HEK293T (cell line): ENCODE data around the gene PAX4.
"Not testable (repeated sequence)": the region's sequence is repeated elsewhere in the genome, so short reads cannot be mapped to it uniquely, and the experiment has no call there.

ENCODE experiments used
- ARNT ChIP-seq: fragments of 450-650 bp; IDR thresholded peaks from 2 replicates; pipeline ENCODE4 v1.6.1; 2017; ENCODE audit warnings: mild to moderate bottlenecking
- BHLHE40 ChIP-seq: fragments of 450-650 bp; IDR thresholded peaks from 2 replicates; pipeline ENCODE4 v1.6.1; 2016; ENCODE audit warnings: mild to moderate bottlenecking, moderate library complexity, borderline replicate concordance
- ELF4 ChIP-seq: fragments of 450-650 bp; IDR thresholded peaks from 2 replicates; pipeline ENCODE4 v1.6.1; 2017; ENCODE audit warnings: antibody characterized with exemption
- FOXA1 ChIP-seq: fragments of 450-650 bp; IDR thresholded peaks from 2 replicates; pipeline ENCODE4 v1.6.1; 2016; ENCODE audit warnings: mild to moderate bottlenecking
- FOXM1 ChIP-seq: fragments of 450-650 bp; IDR thresholded peaks from 2 replicates; pipeline ENCODE4 v1.6.1; 2017; ENCODE audit warnings: mild to moderate bottlenecking, borderline replicate concordance
- HDGF ChIP-seq: fragments of 450-650 bp; IDR thresholded peaks from 2 replicates; pipeline ENCODE4 v1.6.1; 2017; ENCODE audit warnings: antibody characterized with exemption, borderline replicate concordance
- L3MBTL2 ChIP-seq: fragments of 450-650 bp; conservative IDR thresholded peaks from 2 replicates; pipeline ENCODE4 v1.6.1; 2016; ENCODE audit warnings: mild to moderate bottlenecking
- LEF1 ChIP-seq: fragments of 450-650 bp; IDR thresholded peaks from 2 replicates; pipeline ENCODE4 v1.6.1; 2017; ENCODE audit warnings: mild to moderate bottlenecking, borderline replicate concordance
- NFRKB ChIP-seq: fragments of 450-650 bp; IDR thresholded peaks from 2 replicates; pipeline ENCODE4 v1.6.1; 2016; ENCODE audit warnings: mild to moderate bottlenecking, moderate library complexity
- PKNOX1 ChIP-seq: fragments of 450-650 bp; IDR thresholded peaks from 2 replicates; pipeline ENCODE4 v1.6.1; 2016
- SP1 ChIP-seq: fragments of 450-650 bp; IDR thresholded peaks from 2 replicates; pipeline ENCODE4 v1.6.1; 2017
- SUZ12 ChIP-seq: fragments of 450-650 bp; IDR thresholded peaks from 2 replicates; pipeline ENCODE4 v1.6.1; 2016; ENCODE audit warnings: mild to moderate bottlenecking
- TARDBP ChIP-seq: fragments of 450-650 bp; IDR thresholded peaks from 2 replicates; pipeline ENCODE4 v1.6.1; 2016

GRCh38 chr7:127568034-127568433 lies 49.9 kb downstream of the PAX4 start:
- TF ChIP-seq BHLHE40, NFRKB, FOXA1, SUZ12, SP1, ELF4, HDGF, FOXM1, TARDBP, PKNOX1, L3MBTL2, LEF1, ARNT: not testable (repeated sequence)
